Stimulated activated naive CD8-positive, alpha-beta T cell treated with anti-CD3 and anti-CD28 coated beads, Interleukin-15, Interleukin-2, amounts not matched to agents 100 ng/mL and 50 ng/mL, for 24 hours (primary cell): ENCODE data around the gene NCK2.

Source experiments
- H3K27ac Mint-ChIP-seq: one replicate; pipeline ENCODE4 v1.8.0; 2021; ENCODE audit warnings: mild to moderate bottlenecking, mixed read lengths
- H3K27me3 Mint-ChIP-seq: one replicate; pipeline ENCODE4 v1.8.0; 2021; ENCODE audit warnings: mixed read lengths
- H3K36me3 Mint-ChIP-seq: one replicate; pipeline ENCODE4 v1.8.0; 2021; ENCODE audit warnings: low read depth, mixed read lengths
- H3K4me1 Mint-ChIP-seq: one replicate; pipeline ENCODE4 v1.8.0; 2021; ENCODE audit warnings: low read depth, mixed read lengths
- H3K4me3 Mint-ChIP-seq: one replicate; pipeline ENCODE4 v1.8.0; 2021; ENCODE audit warnings: mild to moderate bottlenecking, mixed read lengths
- H3K9me3 Mint-ChIP-seq: one replicate; pipeline ENCODE4 v1.8.0; 2021; ENCODE audit warnings: mixed read lengths

NCK2 gene

GRCh38 chr2:105882920-105883435 is 138.3 kb downstream of the NCK2 start:
- Mint-ChIP-seq H3K27ac (peak overlapping the region; percentile 43), H3K36me3 (peaks cover 81% of the 10 kb centered on the region), H3K4me1 (peaks cover 91% of the 10 kb centered on the region), H3K9me3 (peaks cover 6% of the 10 kb centered on the region), H3K27me3 (no peaks in the 10 kb centered on the region), H3K4me3 (no peak overlapping the region)

- Mint-ChIP-seq H3K4me3 (no peak overlapping the region), H3K4me1 (peaks cover 90% of the 10 kb centered on the region), H3K9me3 (peaks cover 15% of the 10 kb centered on the region), H3K27ac (peak overlapping the region; percentile 64), H3K36me3 (peaks cover 81% of the 10 kb centered on the region), H3K27me3 (no peaks in the 10 kb centered on the region)
Observed at GRCh38 chr2:105883911-105884694, 139.4 kb downstream of the NCK2 start.

- H3K27me3 Mint-ChIP-seq, result no peaks in the 10 kb centered on the region
- H3K27ac Mint-ChIP-seq, result peak overlapping the region; percentile 86
- H3K4me3 Mint-ChIP-seq, result no peak overlapping the region
- peaks cover 81% of the 10 kb centered on the region for H3K36me3 Mint-ChIP-seq
- H3K4me1 Mint-ChIP-seq, result peaks cover 87% of the 10 kb centered on the region
- peaks cover 12% of the 10 kb centered on the region for H3K9me3 Mint-ChIP-seq
Observed at GRCh38 chr2:105885456-105885855, 140.7 kb downstream of the NCK2 start.

GRCh38 chr2:105886029-105886454 is 141.3 kb downstream of the NCK2 start:
- Mint-ChIP-seq H3K27ac (peak overlapping the region; percentile 86), H3K27me3 (no peaks in the 10 kb centered on the region), H3K4me1 (peaks cover 90% of the 10 kb centered on the region), H3K4me3 (no peak overlapping the region), H3K9me3 (peaks cover 12% of the 10 kb centered on the region), H3K36me3 (peaks cover 81% of the 10 kb centered on the region)

GRCh38 chr2:105886687-105887086 is 142.0 kb downstream of the NCK2 start:
- peak overlapping the region; percentile 15 for H3K4me3 Mint-ChIP-seq
- H3K27me3 Mint-ChIP-seq, result no peaks in the 10 kb centered on the region
- peaks cover 76% of the 10 kb centered on the region for H3K36me3 Mint-ChIP-seq
- H3K4me1 Mint-ChIP-seq, result peaks cover 88% of the 10 kb centered on the region
- H3K9me3 Mint-ChIP-seq, result peaks cover 12% of the 10 kb centered on the region
- peak overlapping the region; percentile 86 for H3K27ac Mint-ChIP-seq

- H3K27me3 Mint-ChIP-seq, result no peaks in the 10 kb centered on the region
- H3K36me3 Mint-ChIP-seq, result peaks cover 71% of the 10 kb centered on the region
- peak overlapping the region; percentile 86 for H3K27ac Mint-ChIP-seq
- H3K4me3 Mint-ChIP-seq, result peak overlapping the region; percentile 20
- H3K9me3 Mint-ChIP-seq, result peaks cover 12% of the 10 kb centered on the region
- peaks cover 83% of the 10 kb centered on the region for H3K4me1 Mint-ChIP-seq
Observed at GRCh38 chr2:105887256-105887655, 142.5 kb downstream of the NCK2 start.

GRCh38 chr2:105888625-105889024 is 143.9 kb downstream of the NCK2 start:
- peaks cover 12% of the 10 kb centered on the region for H3K9me3 Mint-ChIP-seq
- H3K36me3 Mint-ChIP-seq, result peaks cover 67% of the 10 kb centered on the region
- no peak overlapping the region for H3K4me3 Mint-ChIP-seq
- no peaks in the 10 kb centered on the region for H3K27me3 Mint-ChIP-seq
- peaks cover 70% of the 10 kb centered on the region for H3K4me1 Mint-ChIP-seq
- H3K27ac Mint-ChIP-seq, result peak overlapping the region; percentile 43

- H3K9me3 Mint-ChIP-seq, result peaks cover 12% of the 10 kb centered on the region
- H3K4me1 Mint-ChIP-seq, result peaks cover 65% of the 10 kb centered on the region
- peak overlapping the region; percentile 43 for H3K27ac Mint-ChIP-seq
- no peaks in the 10 kb centered on the region for H3K27me3 Mint-ChIP-seq
- H3K4me3 Mint-ChIP-seq, result no peak overlapping the region
- peaks cover 72% of the 10 kb centered on the region for H3K36me3 Mint-ChIP-seq
Observed at GRCh38 chr2:105889046-105889445, 144.3 kb downstream of the NCK2 start.

GRCh38 chr2:105890111-105890510 is 145.4 kb downstream of the NCK2 start:
- H3K36me3 Mint-ChIP-seq, result peaks cover 75% of the 10 kb centered on the region
- peaks cover 12% of the 10 kb centered on the region for H3K9me3 Mint-ChIP-seq
- no peak overlapping the region for H3K27ac Mint-ChIP-seq
- no peaks in the 10 kb centered on the region for H3K27me3 Mint-ChIP-seq
- H3K4me1 Mint-ChIP-seq, result peaks cover 59% of the 10 kb centered on the region
- H3K4me3 Mint-ChIP-seq, result no peak overlapping the region

GRCh38 chr2:105890856-105891255 is 146.1 kb downstream of the NCK2 start:
- Mint-ChIP-seq H3K27me3 (no peaks in the 10 kb centered on the region), H3K27ac (peak overlapping the region; percentile 42), H3K4me1 (peaks cover 61% of the 10 kb centered on the region), H3K4me3 (no peak overlapping the region), H3K36me3 (peaks cover 82% of the 10 kb centered on the region), H3K9me3 (peaks cover 12% of the 10 kb centered on the region)

- Mint-ChIP-seq H3K9me3 (peaks cover 15% of the 10 kb centered on the region), H3K36me3 (peaks cover 78% of the 10 kb centered on the region), H3K27ac (peak overlapping the region; percentile 11), H3K4me3 (no peak overlapping the region), H3K4me1 (peaks cover 47% of the 10 kb centered on the region), H3K27me3 (no peaks in the 10 kb centered on the region)
Observed at GRCh38 chr2:105893011-105893995, 148.6 kb downstream of the NCK2 start.

GRCh38 chr2:105894327-105894944 is 149.7 kb downstream of the NCK2 start:
- Mint-ChIP-seq H3K4me3 (no peak overlapping the region), H3K27me3 (no peaks in the 10 kb centered on the region), H3K4me1 (peaks cover 41% of the 10 kb centered on the region), H3K9me3 (peaks cover 14% of the 10 kb centered on the region), H3K27ac (peak overlapping the region; percentile 41), H3K36me3 (peaks cover 76% of the 10 kb centered on the region)

- Mint-ChIP-seq H3K27ac (no peak overlapping the region), H3K36me3 (peaks cover 74% of the 10 kb centered on the region), H3K27me3 (no peaks in the 10 kb centered on the region), H3K4me1 (peaks cover 27% of the 10 kb centered on the region), H3K4me3 (no peak overlapping the region), H3K9me3 (peaks cover 23% of the 10 kb centered on the region)
Observed at GRCh38 chr2:105895990-105896764, 151.5 kb downstream of the NCK2 start.

GRCh38 chr2:105896765-105897163 is 152.1 kb downstream of the NCK2 start:
- peaks cover 31% of the 10 kb centered on the region for H3K4me1 Mint-ChIP-seq
- no peak overlapping the region for H3K27ac Mint-ChIP-seq
- no peak overlapping the region for H3K4me3 Mint-ChIP-seq
- peaks cover 73% of the 10 kb centered on the region for H3K36me3 Mint-ChIP-seq
- H3K9me3 Mint-ChIP-seq, result peaks cover 23% of the 10 kb centered on the region
- no peaks in the 10 kb centered on the region for H3K27me3 Mint-ChIP-seq
